Kidney (tissue), 14 donors: ENCODE results near the gene CDK15. TPM values are rescaled to one million over a fixed set of nuclear protein-coding genes. Genes with fewer than 3 reads are reported as not detected.
"Not testable (repeated sequence)": the region's sequence is repeated elsewhere in the genome, so short reads cannot be mapped to it uniquely, and the experiment has no call there.

Experiments used
- DNase-seq, 5 donors: peaks; one replicate each; pipeline ENCODE4 v3.0.0-alpha.2; 2013 to 2020
- FAIRE-seq: peaks from 2 replicates; lab custom pipeline; 2012; peaks lifted over from hg19 to GRCh38; lab: Jason Lieb, UNC
- H3K27ac ChIP-seq, 2 donors: one replicate each; pipeline ENCODE4 v1.7.0; 2013; ENCODE audit warnings: low read depth in 2 of 2, low read length in 2 of 2, inconsistent platforms in 1 of 2
- H3K27me3 ChIP-seq: one replicate; pipeline ENCODE4 v1.7.1; 2013; ENCODE audit warnings: low read length, inconsistent platforms; ENCODE audit not compliant: control insufficient read depth, insufficient read depth
- H3K36me3 ChIP-seq, 3 donors: one replicate each; pipeline versions ENCODE4 v1.7.0 to v1.7.1; 2013; ENCODE audit warnings: low read length in 3 of 3, control low read depth in 1 of 3, inconsistent platforms in 1 of 3; ENCODE audit not compliant: insufficient read depth in 3 of 3, control insufficient read depth in 2 of 3
- H3K4me1 ChIP-seq, 3 donors: one replicate each; pipeline versions ENCODE4 v1.7.0 to v1.7.1; 2013; ENCODE audit warnings: low read length in 3 of 3, inconsistent platforms in 1 of 3, low read depth in 1 of 3; ENCODE audit not compliant: control insufficient read depth in 2 of 3, insufficient read depth in 2 of 3
- H3K4me3 ChIP-seq, 3 donors: one replicate each; pipeline versions ENCODE4 v1.7.0 to v1.8.1; 2013; ENCODE audit warnings: low read length in 3 of 3, control low read depth in 1 of 3, inconsistent platforms in 1 of 3
- H3K9ac ChIP-seq, 3 donors: one replicate each; pipeline versions ENCODE4 v1.7.0 to v1.7.1; 2013; ENCODE audit warnings: low read length in 3 of 3, control low read depth in 1 of 3, inconsistent platforms in 1 of 3
- H3K9me3 ChIP-seq, 3 donors: one replicate each; pipeline versions ENCODE4 v1.7.0 to v1.7.1; 2013; ENCODE audit warnings: low read length in 3 of 3, control low read depth in 1 of 3, inconsistent platforms in 1 of 3; ENCODE audit not compliant: control insufficient read depth in 2 of 3, insufficient read depth in 1 of 3
- CTCF ChIP-seq: IDR thresholded peaks from 3 replicates; pipeline ENCODE4 v1.5.1; 2012; ENCODE audit warnings: mild to moderate bottlenecking, moderate library complexity, borderline replicate concordance; ENCODE audit not compliant: insufficient read depth; ENCODE audit errors: extremely low read depth
- intact Hi-C: fragments of 100-400 bp; cut with DNase I; formaldehyde crosslinking; loops from one replicate; pipeline ENCODE4 v1.11.1; 2022
- polyA plus RNA-seq: library from polyadenylated mRNA; stranded (reverse); fragments of 350-450 nt; fragmentation: Illumina TruSeq; extraction: RNeasy Lipid Tissue Mini Kit (QIAGEN cat#74804); gene quantifications from one replicate; pipeline ENCODE4 v1.2.3, GENCODE V29; 2014; ENCODE audit warnings: low read depth, low replicate concordance; ENCODE audit not compliant: insufficient read depth
- total RNA-seq: library from RNA; stranded (reverse); fragmentation: NEBNext Ultra II Directional; extraction: Animal tissue kit (Norgen Biotek cat#: 25700); gene quantifications from one replicate; pipeline ENCODE4 v1.2.1, GENCODE V29; 2021
- donor health status: control.
- donor health status: control.
- donor health status: control.
- donor health status: control.
- donor health status: control.
- donor health status: DM: yes; HTN: yes; CAD: no.
- donor health status: Normal renal cell carcinoma (clear cell type).

Gene CDK15
- total and polyA plus RNA-seq, 2 donors from 2014 or later = 0.11 to 2.7 TPM

- Histone ChIP-seq H3K9me3 (no peaks in the 10 kb centered on the region), H3K9ac (no peak overlapping the region), H3K27me3 (no peaks in the 10 kb centered on the region), H3K27ac (no peak overlapping the region), H3K4me1 (peaks cover 0 to 8% (median 0%) of the 10 kb centered on the region in 3 donors), H3K36me3 (no peaks in the 10 kb centered on the region), H3K4me3 (no peak overlapping the region)
- TF ChIP-seq CTCF = no peak
- intact Hi-C loops = no loop called here
- peak; percentile 70 to 90 (median 85) for DNase-seq
- FAIRE-seq = no peak
Measured at GRCh38 chr2:201807452-201807999, 1.2 kb downstream of the CDK15 start.

GRCh38 chr2:201808027-201808426, 1.7 kb downstream of the CDK15 start:
- Histone ChIP-seq H3K36me3 (no peaks in the 10 kb centered on the region), H3K9ac (no peak overlapping the region), H3K9me3 (no peaks in the 10 kb centered on the region), H3K27me3 (no peaks in the 10 kb centered on the region), H3K27ac (no peak overlapping the region), H3K4me1 (peaks cover 0 to 8% (median 0%) of the 10 kb centered on the region in 3 donors), H3K4me3 (no peak overlapping the region)
- DNase-seq (peak in 4 of 5 donors; percentile 45 to 90 (median 74)), FAIRE-seq (no peak)
- intact Hi-C loops = no loop called here
- no peak for TF ChIP-seq CTCF

GRCh38 chr2:201809633-201810032, 3.3 kb downstream of the CDK15 start:
- H3K9ac ChIP-seq = no peak overlapping the region
- H3K27ac ChIP-seq = no peak overlapping the region
- H3K27me3 ChIP-seq = no peaks in the 10 kb centered on the region
- no peak for TF ChIP-seq CTCF
- H3K4me1 ChIP-seq = peaks cover 0 to 8% (median 0%) of the 10 kb centered on the region in 3 donors
- H3K4me3 ChIP-seq = no peak overlapping the region
- no peak for DNase-seq
- no peaks in the 10 kb centered on the region for H3K9me3 ChIP-seq
- H3K36me3 ChIP-seq = no peaks in the 10 kb centered on the region
- intact Hi-C loops = no loop called here
- FAIRE-seq = no peak

GRCh38 chr2:201810604-201811003, 4.3 kb downstream of the CDK15 start:
- intact Hi-C loops, H3K9me3 ChIP-seq, FAIRE-seq, H3K27me3 ChIP-seq, H3K4me3 ChIP-seq, H3K36me3 ChIP-seq, H3K27ac ChIP-seq, H3K4me1 ChIP-seq, H3K9ac ChIP-seq: not testable (repeated sequence)
- peak in 1 of 5 donors; percentile 38 for DNase-seq
